Natural killer cell (primary cell): Measurements from ENCODE around the gene COPS3. TPM values are rescaled to one million over a fixed set of nuclear protein-coding genes. Genes with fewer than 3 reads are reported as not detected.
"Not testable (repeated sequence)": the region's sequence is repeated elsewhere in the genome, so short reads cannot be mapped to it uniquely, and the experiment has no call there.

Experiments
- ATAC-seq, 3 donors: fragments of 150-1000 bp in 2 of 3; fragments of 200-7000 bp in 1 of 3; cut with Tn5 transposase; 1 replicate in 1 of 3; 2 replicates in 2 of 3; pipeline ENCODE4 v1.10.0; 2021; ENCODE audit warnings: mild to moderate bottlenecking in 2 of 3, moderate library complexity in 2 of 3
- DNase-seq, 2 donors: peaks; one replicate each; pipeline versions ENCODE4 v3.0.0 to v3.0.0-alpha.2; 2013 to 2021; ENCODE audit warnings: mixed read lengths in 1 of 2
- H3K27ac ChIP-seq: one replicate; pipeline ENCODE4 v1.5.1; 2013; ENCODE audit warnings: mild to moderate bottlenecking, low read length
- H3K27me3 ChIP-seq: one replicate; pipeline ENCODE4 v1.6.1; 2013; ENCODE audit warnings: low read length; ENCODE audit not compliant: control insufficient read depth, insufficient read depth
- H3K36me3 ChIP-seq: one replicate; pipeline ENCODE4 v1.6.1; 2013; ENCODE audit warnings: low read length; ENCODE audit not compliant: control insufficient read depth, insufficient read depth
- H3K4me1 ChIP-seq: one replicate; pipeline ENCODE4 v1.6.1; 2013; ENCODE audit warnings: low read length; ENCODE audit not compliant: control insufficient read depth, insufficient read depth
- H3K4me3 ChIP-seq: one replicate; pipeline ENCODE4 v1.5.1; 2013; ENCODE audit warnings: low read length
- H3K9me3 ChIP-seq: one replicate; pipeline ENCODE4 v1.6.1; 2013; ENCODE audit warnings: low read length; ENCODE audit not compliant: control insufficient read depth, insufficient read depth
- H3K27ac Mint-ChIP-seq, 2 donors: one replicate each; pipeline ENCODE4 v1.8.0; 2022; ENCODE audit warnings: mild to moderate bottlenecking in 2 of 2, mixed read lengths in 2 of 2, moderate library complexity in 1 of 2
- H3K27me3 Mint-ChIP-seq, 2 donors: one replicate each; pipeline ENCODE4 v1.8.0; 2022; ENCODE audit warnings: low read depth in 2 of 2, mixed read lengths in 2 of 2
- H3K36me3 Mint-ChIP-seq: one replicate; pipeline ENCODE4 v1.8.0; 2022; ENCODE audit warnings: mixed read lengths
- H3K4me1 Mint-ChIP-seq, 2 donors: one replicate each; pipeline ENCODE4 v1.8.0; 2022; ENCODE audit warnings: mixed read lengths in 2 of 2
- H3K4me3 Mint-ChIP-seq: one replicate; pipeline ENCODE4 v1.8.0; 2022; ENCODE audit warnings: mild to moderate bottlenecking, moderate library complexity, mixed read lengths
- H3K9me3 Mint-ChIP-seq, 2 donors: one replicate each; pipeline ENCODE4 v1.8.0; 2022; ENCODE audit warnings: mixed read lengths in 2 of 2
- WGBS: methylation state at CpG from one replicate; pipeline ENCODE4 v1.1.7; 2013; ENCODE audit warnings: missing lambda C conversion rate; ENCODE audit not compliant: insufficient coverage; 5-methylcytosine and 5-hydroxymethylcytosine counted together
- intact Hi-C: fragments of 100-400 bp; cut with micrococcal nuclease; formaldehyde crosslinking; loops from one replicate; pipeline ENCODE4 v1.14.2; 2022
- total RNA-seq, 4 donors: library from RNA; stranded (reverse); fragments of 120-200 nt in 1 of 4; gene quantifications; one replicate each; pipeline versions ENCODE4 v1.2.3 to v1.2.4, GENCODE V29; 2013 to 2022
- TF ChIP-seq, protein P1 (sequence below): fragments of 200-600 bp; IDR thresholded peaks from one replicate; pipeline ENCODE4 v1.8.0; 2022; ENCODE audit warnings: antibody characterized with exemption

COPS3 gene
- total RNA-seq, 3 donors from 2014 or later (not counting 1 experiment from before 2014, with no cell fraction given): 101 to 115 (median 102) TPM

DNA sequence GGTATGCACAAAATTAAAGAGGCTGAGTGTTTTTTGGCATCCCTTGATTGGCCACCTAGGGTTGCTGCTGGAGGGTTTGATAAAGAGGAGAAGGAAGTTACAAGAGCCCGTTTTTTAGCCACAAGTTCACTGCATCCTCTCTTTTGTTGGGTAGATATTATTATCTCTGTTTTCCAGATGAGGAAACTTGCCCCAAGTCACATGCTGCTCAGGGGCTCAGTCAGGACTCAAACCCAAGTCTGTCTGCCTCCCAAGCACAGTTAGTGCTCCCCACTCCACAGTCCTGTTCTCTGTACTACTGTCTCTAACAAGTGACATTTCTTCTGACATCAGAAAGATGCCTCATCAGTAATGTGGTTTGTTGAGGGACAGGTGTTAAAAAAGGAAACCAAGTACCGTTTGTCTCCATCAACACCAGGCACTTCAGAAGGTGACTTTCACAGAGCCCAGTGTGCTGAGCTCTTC, 23.5 kb upstream of the COPS3 start:
- Histone ChIP-seq H3K4me3 (no peak overlapping the region), H3K27me3 (no peaks in the 10 kb centered on the region), H3K36me3 (no peaks in the 10 kb centered on the region), H3K27ac (peak overlapping the region; percentile 65), H3K4me1 (peaks cover 41% of the 10 kb centered on the region), H3K9me3 (no peaks in the 10 kb centered on the region)
- peak; percentile 23 to 75 for DNase-seq
- Mint-ChIP-seq H3K9me3 (no peaks in the 10 kb centered on the region), H3K4me1 (peaks cover 31 to 36% of the 10 kb centered on the region in 2 donors), H3K4me3 (peak overlapping the region; percentile 78), H3K36me3 (no peaks in the 10 kb centered on the region), H3K27me3 (peaks cover 5% of the 10 kb centered on the region in 2 donors), H3K27ac (peak overlapping the region; percentile 79 to 93)
- intact Hi-C loops: loop anchor here (2.0 to 10.0 kb wide), 3 partner anchors 68 to 180 kb away; partner anchors contain the start of genes FLCN and PLD6
- WGBS: 4% methylated on average over 2 of the region's 2 CpGs
- peak; percentile 56 to 69 (median 60) for ATAC-seq
- TF ChIP-seq, protein P1, sequence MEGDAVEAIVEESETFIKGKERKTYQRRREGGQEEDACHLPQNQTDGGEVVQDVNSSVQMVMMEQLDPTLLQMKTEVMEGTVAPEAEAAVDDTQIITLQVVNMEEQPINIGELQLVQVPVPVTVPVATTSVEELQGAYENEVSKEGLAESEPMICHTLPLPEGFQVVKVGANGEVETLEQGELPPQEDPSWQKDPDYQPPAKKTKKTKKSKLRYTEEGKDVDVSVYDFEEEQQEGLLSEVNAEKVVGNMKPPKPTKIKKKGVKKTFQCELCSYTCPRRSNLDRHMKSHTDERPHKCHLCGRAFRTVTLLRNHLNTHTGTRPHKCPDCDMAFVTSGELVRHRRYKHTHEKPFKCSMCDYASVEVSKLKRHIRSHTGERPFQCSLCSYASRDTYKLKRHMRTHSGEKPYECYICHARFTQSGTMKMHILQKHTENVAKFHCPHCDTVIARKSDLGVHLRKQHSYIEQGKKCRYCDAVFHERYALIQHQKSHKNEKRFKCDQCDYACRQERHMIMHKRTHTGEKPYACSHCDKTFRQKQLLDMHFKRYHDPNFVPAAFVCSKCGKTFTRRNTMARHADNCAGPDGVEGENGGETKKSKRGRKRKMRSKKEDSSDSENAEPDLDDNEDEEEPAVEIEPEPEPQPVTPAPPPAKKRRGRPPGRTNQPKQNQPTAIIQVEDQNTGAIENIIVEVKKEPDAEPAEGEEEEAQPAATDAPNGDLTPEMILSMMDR: no peak

DNA sequence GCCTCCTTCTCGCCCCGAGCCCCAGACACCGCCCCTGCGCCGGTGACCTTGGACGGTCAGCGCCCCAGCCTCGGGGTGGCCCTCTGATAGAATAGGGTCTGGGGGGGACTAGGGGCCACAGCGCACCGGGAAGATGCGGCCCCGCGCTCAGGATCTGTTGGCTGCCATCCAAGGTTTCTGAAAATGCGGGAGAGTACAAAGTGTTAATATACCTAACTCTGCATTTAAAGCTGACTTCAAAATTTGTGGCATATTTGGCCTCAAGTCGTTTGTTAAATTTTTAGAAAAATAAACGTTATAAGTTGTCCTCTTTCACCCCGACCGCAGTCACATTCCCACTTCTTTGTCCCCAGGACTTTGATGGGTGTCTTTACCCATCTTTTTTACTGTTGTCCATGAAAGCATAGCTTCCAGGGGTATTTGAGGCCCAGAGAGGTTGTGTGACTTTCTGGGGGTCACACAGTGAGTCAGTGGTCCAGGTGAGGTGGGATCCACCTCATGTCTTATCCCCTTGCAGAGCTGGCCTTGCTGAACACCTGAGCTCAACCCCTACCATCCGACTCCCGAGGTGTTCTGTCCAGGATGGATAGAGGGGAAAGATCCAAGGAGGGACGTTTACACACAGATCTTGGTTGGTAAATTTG, 22.9 kb upstream of the COPS3 start:
- Mint-ChIP-seq H3K27me3 (peaks cover 5% of the 10 kb centered on the region in 2 donors), H3K36me3 (no peaks in the 10 kb centered on the region), H3K4me3 (peak overlapping the region; percentile 78), H3K27ac (peak overlapping the region; percentile 79 to 93), H3K4me1 (peaks cover 31 to 36% of the 10 kb centered on the region in 2 donors), H3K9me3 (no peaks in the 10 kb centered on the region)
- Histone ChIP-seq H3K4me1 (peaks cover 41% of the 10 kb centered on the region), H3K36me3 (no peaks in the 10 kb centered on the region), H3K4me3 (peak overlapping the region; percentile 17), H3K27me3 (no peaks in the 10 kb centered on the region), H3K27ac (peak overlapping the region; percentile 65), H3K9me3 (no peaks in the 10 kb centered on the region)
- intact Hi-C loops: loop anchor here (2.0 to 10.0 kb wide), 3 partner anchors 67 to 179 kb away; partner anchors contain the start of genes FLCN and PLD6
- TF ChIP-seq, protein P1: no peak
- no peak for ATAC-seq
- DNase-seq: no peak
- WGBS: 11% methylated on average over 21 of the region's 21 CpGs

DNA sequence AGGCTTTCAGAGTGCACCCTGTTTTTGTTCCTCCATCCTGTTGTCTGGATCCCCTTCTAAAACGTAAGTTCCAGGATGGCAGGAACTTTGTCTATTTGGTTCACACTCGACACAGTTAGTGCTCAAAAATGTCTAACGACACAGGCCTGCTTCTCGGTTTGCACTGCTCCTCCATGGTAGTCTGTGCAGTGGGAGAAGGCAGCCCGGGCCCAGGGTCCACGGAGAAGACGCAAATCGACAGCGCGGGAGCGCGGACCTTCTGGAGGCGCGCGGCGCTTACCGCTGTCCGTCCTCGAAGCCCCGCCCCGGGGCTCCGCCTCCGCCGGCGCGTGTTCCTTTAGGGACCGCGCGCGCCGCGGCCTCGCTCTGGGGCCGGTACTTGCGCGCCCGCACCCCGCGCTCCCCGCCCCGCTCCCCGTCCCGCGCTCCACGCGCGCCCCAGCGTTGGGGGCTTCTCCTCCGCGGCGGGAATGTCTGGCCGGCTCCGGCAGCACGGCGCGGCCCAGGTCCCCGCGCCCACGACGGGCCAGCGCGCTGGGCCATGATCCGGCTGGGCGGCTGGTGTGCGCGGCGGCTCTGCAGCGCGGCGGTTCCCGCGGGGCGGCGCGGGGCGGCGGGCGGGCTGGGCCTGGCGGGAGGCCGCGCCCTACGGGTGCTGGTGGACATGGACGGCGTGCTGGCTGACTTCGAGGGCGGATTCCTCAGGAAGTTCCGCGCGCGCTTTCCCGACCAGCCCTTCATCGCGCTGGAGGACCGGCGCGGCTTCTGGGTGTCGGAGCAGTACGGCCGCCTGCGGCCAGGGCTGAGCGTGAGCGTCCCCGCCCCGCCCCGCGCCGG, 22.2 kb upstream of the COPS3 start, which contains the start of gene NT5M:
NT5M (plus strand) TSS at position 364 of the 837 bp plus-strand sequence; CDS start at position 542, 178 bp downstream.
- DNase-seq (peak; percentile 74 to 80), ATAC-seq (peak; percentile 50 to 75 (median 66))
- H3K4me1 Mint-ChIP-seq: peaks cover 31 to 36% of the 10 kb centered on the region in 2 donors
- peak within 1 kb of the TSS; percentile 88 for H3K4me3 Mint-ChIP-seq
- TF ChIP-seq, protein P1: no peak
- Histone ChIP-seq H3K4me3 (peak within 1 kb of the TSS; percentile 45), H3K27me3 (no peaks in the 10 kb centered on the region), H3K27ac (peak within 1 kb of the TSS; percentile 65), H3K36me3 (no peaks in the 10 kb centered on the region), H3K4me1 (peaks cover 41% of the 10 kb centered on the region), H3K9me3 (no peaks in the 10 kb centered on the region)
- H3K36me3 Mint-ChIP-seq: no peaks in the 10 kb centered on the region
- intact Hi-C loops: loop anchor here (5.0 to 10.0 kb wide), 2 partner anchors 96 to 178 kb away; partner anchors contain the start of gene PLD6
- WGBS: under 1% methylated on average over 107 of the region's 107 CpGs
- H3K27me3 Mint-ChIP-seq: peaks cover 5% of the 10 kb centered on the region in 2 donors
- peak within 1 kb of the TSS; percentile 79 to 93 for H3K27ac Mint-ChIP-seq
- H3K9me3 Mint-ChIP-seq: no peaks in the 10 kb centered on the region

DNA sequence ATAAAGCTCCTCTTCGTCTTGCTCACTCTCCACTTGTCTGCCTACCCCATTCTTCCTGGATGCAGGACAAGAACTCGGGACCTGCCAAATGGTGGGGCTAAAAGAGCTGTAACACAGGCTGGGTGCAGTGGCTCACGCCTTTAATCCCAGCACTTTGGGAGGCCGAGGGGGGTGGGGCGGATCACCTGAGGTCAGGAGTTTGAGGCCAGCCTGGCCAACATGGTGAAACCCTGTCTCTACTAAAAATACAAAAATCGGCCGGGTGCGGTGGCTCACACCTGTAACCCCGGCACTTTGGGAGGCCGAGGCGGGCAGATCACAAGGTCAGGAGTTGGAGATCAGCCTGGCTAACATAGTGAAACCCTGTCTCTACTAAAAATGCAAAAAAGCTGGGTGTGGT, 20.6 kb upstream of the COPS3 start:
- not testable (repeated sequence) for H3K27me3 ChIP-seq, H3K9me3 ChIP-seq, ATAC-seq, H3K9me3 Mint-ChIP-seq, H3K36me3 ChIP-seq, DNase-seq, H3K4me3 ChIP-seq, H3K27ac ChIP-seq, H3K36me3 Mint-ChIP-seq, H3K27ac Mint-ChIP-seq
- WGBS: 94% methylated on average over 11 of the region's 11 CpGs
- Mint-ChIP-seq H3K4me1 (peaks cover 31 to 36% of the 10 kb centered on the region in 2 donors), H3K27me3 (peaks cover 5 to 11% of the 10 kb centered on the region in 2 donors), H3K4me3 (peak overlapping the region; percentile 17)
- peaks cover 41% of the 10 kb centered on the region for H3K4me1 ChIP-seq
- intact Hi-C loops: loop anchor here (5.0 to 10.0 kb wide), 2 partner anchors 94 to 177 kb away; partner anchors contain the start of gene PLD6
